Jurkat, Clone E6-1 (cell line): ENCODE results near the gene ACCSL.

Experiments
- DNase-seq: peaks from one replicate; pipeline ENCODE4 v3.0.0-alpha.2; 2011; ENCODE audit warnings: low read depth, low spot score
- H3K4me3 ChIP-seq: 2 replicates; pipeline ENCODE4 v1.5.1; 2011; ENCODE audit warnings: mild to moderate bottlenecking, low read length, control low read depth, moderate library complexity

The ACCSL gene

DNA sequence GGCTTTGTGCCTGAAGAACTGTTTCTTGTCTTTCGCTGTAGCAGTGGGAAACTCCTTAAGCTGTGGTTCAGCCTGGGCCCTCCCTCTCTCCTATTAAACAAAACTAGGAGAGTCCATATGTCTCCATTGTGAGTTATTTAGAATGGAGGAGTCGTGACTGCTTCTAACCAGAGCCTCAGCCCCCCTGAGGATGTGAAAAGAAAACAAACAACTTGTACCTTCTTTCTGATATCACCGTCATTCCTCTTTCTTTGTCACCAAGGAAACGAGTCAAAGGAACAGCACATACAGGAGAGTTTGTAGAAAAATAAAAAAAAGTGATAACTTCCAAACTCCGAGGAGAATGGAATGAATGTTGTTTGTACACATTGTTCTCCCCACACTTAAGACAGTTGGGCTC is 36.1 kb downstream of the ACCSL start:
- DNase-seq = no peak

GRCh38 chr11:44085330-44085729 is 37.5 kb downstream of the ACCSL start:
- DNase-seq = no peak
- H3K4me3 ChIP-seq = no peak overlapping the region

More for the DNA sequence above, 36.1 kb downstream of the ACCSL start:
- H3K4me3 ChIP-seq = no peak overlapping the region

DNA sequence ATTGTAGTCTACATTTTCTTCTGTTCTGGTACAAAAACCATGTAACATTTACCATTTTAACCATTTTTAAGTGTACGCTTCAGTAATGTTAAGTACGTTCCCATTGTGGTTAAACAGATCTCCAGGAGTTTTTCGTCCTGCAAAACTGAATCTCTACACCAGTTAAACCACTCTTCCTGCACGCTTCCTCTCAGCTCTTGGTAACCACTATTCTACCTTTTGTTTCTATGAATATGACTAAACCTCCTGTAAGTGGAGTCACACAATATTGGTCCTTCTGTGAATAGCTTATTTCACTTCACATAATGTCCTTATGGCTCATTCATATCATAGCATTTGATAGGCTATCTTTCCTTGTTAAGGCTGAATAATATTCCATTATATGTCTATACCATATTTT is 40.6 kb downstream of the ACCSL start:
- peak; percentile 65 for DNase-seq

DNA sequence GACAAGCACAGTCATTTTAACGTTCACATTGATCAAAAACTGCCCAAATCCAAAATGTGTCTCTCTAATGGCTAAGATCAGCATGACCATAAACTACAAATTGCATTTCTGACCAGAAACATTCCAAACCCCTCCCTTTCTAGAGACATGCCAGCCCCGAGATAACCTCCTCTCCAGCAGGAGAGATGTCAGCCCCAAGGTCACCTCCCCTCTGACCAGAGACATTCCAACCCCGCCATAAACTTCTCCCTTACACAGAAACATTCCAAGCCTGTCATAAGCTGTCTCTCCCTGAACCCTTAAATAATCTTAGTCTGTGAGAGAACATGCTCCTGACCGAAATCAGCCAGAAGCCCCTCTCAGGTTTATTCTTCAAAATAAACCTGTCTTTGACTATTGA is 41.1 kb downstream of the ACCSL start:
- H3K4me3 ChIP-seq = no peak overlapping the region
- no peak for DNase-seq

More for the DNA sequence above, 40.6 kb downstream of the ACCSL start:
- no peak overlapping the region for H3K4me3 ChIP-seq

DNA sequence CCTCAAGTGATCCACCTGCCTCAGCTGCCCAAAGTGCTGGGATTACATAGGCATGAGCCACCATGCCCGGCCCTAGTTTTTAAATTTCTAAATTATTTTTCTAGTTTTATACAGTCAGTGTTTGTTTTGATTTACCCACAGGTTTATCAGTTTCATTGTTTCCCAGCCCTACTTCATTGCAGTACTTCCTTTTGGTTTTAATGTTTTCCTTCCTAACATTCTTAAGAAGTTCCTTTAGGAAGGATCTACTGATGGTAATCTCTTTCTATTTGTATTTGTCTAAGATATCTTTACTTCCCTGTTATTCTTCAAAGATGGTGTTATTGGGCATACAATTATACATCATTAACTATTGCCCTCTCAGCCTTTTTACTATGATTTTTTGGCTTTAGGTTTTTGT is 42.8 kb downstream of the ACCSL start:
- no peak overlapping the region for H3K4me3 ChIP-seq
- DNase-seq = no peak

DNA sequence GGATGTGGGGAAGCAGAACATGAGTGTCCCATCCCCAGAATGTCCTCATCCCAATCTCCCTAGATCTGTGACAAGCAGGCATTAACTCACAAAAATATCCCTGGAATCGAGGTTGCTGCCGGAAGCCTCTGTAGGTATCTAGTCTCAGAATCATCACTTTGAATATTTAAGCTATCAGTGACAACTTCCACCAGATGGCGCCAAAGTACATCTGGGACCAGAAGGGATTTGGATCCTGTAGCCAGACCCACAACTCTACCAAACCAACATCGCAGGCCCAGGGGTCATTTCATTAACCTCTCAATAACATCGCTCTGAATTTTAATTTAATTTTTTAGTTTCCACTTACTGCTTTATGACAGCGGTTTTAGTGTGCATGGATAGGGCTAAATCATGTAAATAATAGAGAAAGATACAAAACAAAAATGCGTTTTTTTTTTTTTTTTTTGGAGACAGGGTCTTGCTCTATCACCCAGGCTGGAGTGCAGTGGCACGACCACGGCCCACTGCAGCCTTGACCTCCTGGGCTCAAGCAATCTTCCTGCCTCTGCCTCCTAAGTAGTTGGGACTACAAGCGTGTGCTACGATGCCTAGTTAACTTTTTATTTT is 46.6 kb downstream of the ACCSL start:
- H3K4me3 ChIP-seq = no peak overlapping the region
- DNase-seq = peak; percentile 80

DNA sequence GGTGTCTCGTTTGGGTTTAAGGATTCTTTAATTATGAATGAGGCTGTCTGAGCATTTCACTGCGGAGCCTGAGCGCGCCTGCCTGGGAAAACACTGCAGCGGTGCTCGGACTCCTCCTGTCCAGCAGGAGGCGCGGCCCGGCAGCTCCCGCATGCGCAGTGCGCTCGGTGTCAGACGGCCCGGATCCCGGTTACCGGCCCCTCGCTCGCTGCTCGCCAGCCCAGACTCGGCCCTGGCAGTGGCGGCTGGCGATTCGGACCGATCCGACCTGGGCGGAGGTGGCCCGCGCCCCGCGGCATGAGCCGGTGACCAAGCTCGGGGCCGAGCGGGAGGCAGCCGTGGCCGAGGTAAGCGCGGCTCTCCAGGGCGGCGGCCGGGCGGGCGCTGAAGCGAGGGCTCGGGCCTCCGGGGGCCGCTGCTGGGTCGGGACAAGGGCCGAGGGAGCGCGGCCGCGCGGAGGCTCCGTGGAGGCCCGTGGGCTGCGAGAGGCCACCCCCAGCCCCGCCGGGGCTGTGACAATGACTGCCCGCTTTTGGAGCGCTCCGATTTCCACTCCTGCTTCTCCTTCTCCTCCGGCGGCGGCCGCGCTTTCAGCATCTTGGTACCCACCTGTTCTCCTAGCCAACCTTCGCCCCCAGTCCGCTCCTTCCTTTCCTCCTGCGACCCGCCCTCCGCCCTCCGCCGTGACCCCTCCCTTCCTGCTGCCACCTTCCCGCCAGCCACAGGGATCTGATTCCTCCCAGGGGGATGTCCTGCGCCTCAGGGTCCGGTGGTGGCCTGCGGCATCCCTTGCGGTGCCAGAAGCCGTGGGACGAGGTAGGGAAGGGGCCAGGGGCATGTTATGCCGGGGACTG is 48.0 kb downstream of the ACCSL start, which contains the start of gene EXT2:
TSS of gene EXT2 (plus strand) at position 173 of the 854 bp plus-strand sequence. CDS start 12,035 bp downstream, outside the sequence.
- H3K4me3 ChIP-seq = peak within 1 kb of the TSS; percentile 74
- peak; percentile 55 for DNase-seq

DNA sequence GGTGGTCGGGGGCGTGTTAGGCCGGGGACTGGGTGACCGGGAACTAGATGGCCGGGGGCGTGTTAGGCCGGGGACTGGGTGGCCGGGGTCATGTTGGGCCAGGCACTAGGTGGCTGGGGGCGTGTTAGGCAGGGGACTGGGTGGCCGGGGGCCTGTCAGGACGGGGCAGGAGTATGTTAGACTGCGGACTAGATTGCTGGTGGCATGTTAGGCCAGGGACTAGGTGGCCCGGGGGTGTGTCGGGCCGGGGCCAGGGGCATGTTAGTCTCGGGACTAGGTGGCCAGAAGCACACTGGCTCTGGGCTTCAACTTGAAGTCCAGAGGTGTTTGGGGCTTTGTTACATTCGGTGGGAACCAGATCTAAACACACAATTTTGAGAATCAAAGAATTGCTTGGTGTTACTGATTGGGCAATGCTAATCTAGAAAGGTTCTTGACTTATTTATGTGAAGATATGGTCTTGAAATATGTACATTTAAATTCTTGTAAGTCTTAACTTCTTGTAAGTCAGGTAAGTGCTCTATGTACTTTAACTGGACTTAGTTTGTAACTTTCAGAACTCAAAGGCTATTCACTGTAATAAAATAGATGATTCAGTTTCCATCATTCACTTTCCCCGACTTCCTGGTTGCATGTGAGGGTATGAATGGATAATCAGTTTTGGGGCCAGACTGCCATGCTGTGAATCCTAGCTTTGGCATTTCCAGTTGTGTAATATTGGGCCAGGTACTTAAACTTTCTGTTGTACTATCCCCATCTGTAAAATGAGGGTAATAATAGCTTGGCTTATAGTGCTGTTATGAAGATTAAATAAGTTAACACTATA is 48.8 kb downstream of the ACCSL start:
- peak overlapping the region; percentile 74 for H3K4me3 ChIP-seq
- DNase-seq = no peak

- H3K4me3 ChIP-seq = no peak overlapping the region
- DNase-seq = no peak
Observed at GRCh38 chr11:44097821-44098220, 50.0 kb downstream of the ACCSL start.

DNA sequence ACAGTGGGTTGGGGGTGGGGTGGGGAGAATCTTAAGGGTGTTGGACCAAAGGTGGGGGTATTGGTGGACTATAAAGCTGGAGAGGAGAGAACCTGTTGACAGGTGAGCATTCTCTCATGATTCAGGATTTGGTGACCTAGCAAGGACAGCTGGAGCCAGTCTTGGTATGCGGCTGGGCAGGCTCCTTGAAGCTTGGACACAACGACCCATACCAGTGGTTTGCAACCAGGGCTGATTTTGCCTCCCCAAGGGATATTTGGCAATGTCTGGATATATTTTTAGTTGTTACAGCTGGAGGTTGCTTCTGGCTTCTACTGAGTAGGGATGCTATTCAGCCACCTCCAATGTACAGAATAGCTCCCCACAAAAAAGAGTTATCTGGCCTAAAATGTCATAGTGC is 53.3 kb downstream of the ACCSL start:
- H3K4me3 ChIP-seq = no peak overlapping the region
- DNase-seq = no peak

DNA sequence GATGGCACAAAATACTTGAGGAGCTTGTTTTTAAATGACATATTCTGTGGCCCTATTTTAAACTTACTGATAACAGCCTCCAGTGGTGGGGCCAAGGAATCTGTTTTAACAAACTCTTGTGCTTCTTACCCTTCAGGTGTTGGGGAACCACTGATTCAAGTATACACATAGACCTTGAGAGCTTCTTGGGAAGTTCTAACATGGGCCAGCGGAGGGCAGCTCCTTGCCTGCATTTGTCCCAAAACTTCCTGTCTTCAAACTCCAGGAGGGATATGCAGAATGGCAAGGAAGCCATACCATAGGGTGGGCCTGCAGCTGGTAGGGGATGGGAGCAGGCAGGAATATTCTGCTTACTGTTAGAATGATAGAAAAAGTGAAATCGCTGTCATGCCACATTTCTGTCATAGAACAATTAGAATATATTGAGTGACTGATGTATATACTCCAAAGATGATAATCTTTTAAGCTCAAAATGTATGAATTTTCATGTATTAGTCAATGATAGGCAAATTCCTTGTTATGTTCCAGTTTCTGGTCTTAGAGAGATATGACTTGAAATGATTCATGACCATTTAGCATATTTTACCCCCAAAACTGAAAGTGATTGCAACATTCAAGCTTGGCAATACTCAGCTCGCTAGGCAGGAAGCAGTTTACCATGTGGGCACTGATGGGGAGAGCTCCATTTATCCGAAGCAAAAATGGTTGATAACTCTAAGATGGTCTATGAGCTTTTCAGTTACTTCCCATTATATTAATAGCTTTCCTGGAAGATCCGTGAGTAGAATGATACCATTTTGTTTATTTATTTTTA is 56.9 kb downstream of the ACCSL start:
- H3K4me3 ChIP-seq = no peak overlapping the region
- DNase-seq = no peak

GRCh38 chr11:44108260-44108659 is 60.5 kb downstream of the ACCSL start:
- DNase-seq = no peak

More at GRCh38 chr11:44108260-44108659, 60.5 kb downstream of the ACCSL start:
- no peak overlapping the region for H3K4me3 ChIP-seq
